HG03520 (cell line): ENCODE measurements around the gene NOSIP.

ENCODE experiments used
- ATAC-seq: cut with Tn5 transposase; IDR thresholded peaks from one replicate; pipeline ENCODE4 v1.9.1; 2021; ENCODE audit warnings: mild to moderate bottlenecking, moderate library complexity; ENCODE audit not compliant: unreplicated experiment

The NOSIP gene

GRCh38 chr19:49552749-49553148 lies 27.6 kb downstream of the NOSIP start:
- ATAC-seq, result no peak

- ATAC-seq, result no peak
Measured at GRCh38 chr19:49551531-49551930, 28.8 kb downstream of the NOSIP start.

- ATAC-seq, result no peak
Measured at GRCh38 chr19:49549045-49549444, 31.3 kb downstream of the NOSIP start.

GRCh38 chr19:49546825-49547565 lies 33.4 kb downstream of the NOSIP start:
- no peak for ATAC-seq

- no peak for ATAC-seq
Measured at GRCh38 chr19:49544154-49544553, 36.2 kb downstream of the NOSIP start.

- ATAC-seq, result no peak
Measured at GRCh38 chr19:49543032-49543431, 37.3 kb downstream of the NOSIP start.

GRCh38 chr19:49542446-49542845 lies 37.9 kb downstream of the NOSIP start:
- no peak for ATAC-seq

- no peak for ATAC-seq
Measured at GRCh38 chr19:49541914-49542313, 38.4 kb downstream of the NOSIP start.

GRCh38 chr19:49539192-49539952 lies 41.0 kb downstream of the NOSIP start:
- no peak for ATAC-seq

GRCh38 chr19:49538643-49539042 lies 41.7 kb downstream of the NOSIP start:
- no peak for ATAC-seq

- ATAC-seq, result no peak
Measured at GRCh38 chr19:49536921-49537462, 43.4 kb downstream of the NOSIP start.

GRCh38 chr19:49534632-49535385 lies 45.5 kb downstream of the NOSIP start:
- ATAC-seq, result no peak

GRCh38 chr19:49533551-49534488 lies 46.5 kb downstream of the NOSIP start:
- peak; percentile 53 for ATAC-seq

GRCh38 chr19:49530708-49531107 lies 49.6 kb downstream of the NOSIP start:
- ATAC-seq, result no peak

- ATAC-seq, result no peak
Measured at GRCh38 chr19:49528211-49528771, 52.1 kb downstream of the NOSIP start.

GRCh38 chr19:49524812-49525455 lies 55.4 kb downstream of the NOSIP start:
- ATAC-seq, result no peak

GRCh38 chr19:49520705-49521319 lies 59.5 kb downstream of the NOSIP start:
- no peak for ATAC-seq

- ATAC-seq, result no peak
Measured at GRCh38 chr19:49518033-49518432, 62.3 kb downstream of the NOSIP start.

- no peak for ATAC-seq
Measured at GRCh38 chr19:49515767-49516166, 64.6 kb downstream of the NOSIP start.
